SH-SY5Y (cell line): ENCODE data around the gene TRIB2.

Source experiments
- GATA2 ChIP-seq: IDR thresholded peaks from 2 replicates; pipeline ENCODE4 v1.6.1; 2011; ENCODE audit warnings: mild to moderate bottlenecking, low read depth, low read length
- GATA3 ChIP-seq: IDR thresholded peaks from 2 replicates; pipeline ENCODE4 v1.6.1; 2011; ENCODE audit warnings: low read depth, mild to moderate bottlenecking, low read length, moderate library complexity

DNA sequence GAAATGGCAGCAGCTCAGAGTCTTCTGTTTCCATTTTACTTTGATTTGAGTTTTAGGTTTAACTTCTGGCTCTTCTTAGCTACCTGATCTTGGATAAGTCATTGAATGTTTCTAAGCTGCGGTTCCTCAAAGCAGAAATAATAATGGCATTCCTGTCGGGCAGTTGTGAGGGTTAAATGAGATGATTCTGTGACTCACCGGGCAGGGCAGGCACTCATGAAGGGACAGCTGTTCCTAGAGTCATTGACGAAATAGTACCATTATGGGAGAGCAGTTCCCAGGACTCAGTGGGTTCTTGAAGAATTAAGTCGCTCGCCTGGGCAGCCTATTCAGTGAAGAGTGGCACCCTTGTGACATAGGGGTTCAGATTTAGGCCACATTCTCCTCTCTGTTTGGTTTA is 10.3 kb downstream of the TRIB2 start:
- TF ChIP-seq GATA2 (no peak), GATA3 (no peak)
